HEK293 (cell line): ENCODE measurements around the gene HOXD10.

Experiments used
- CTCF ChIA-PET: fragments of 350-600 bp; formaldehyde crosslinking; extraction: SDS; loops from one replicate; lab custom pipeline; 2021; ENCODE audit warnings: antibody characterized with exemption; lab: Yijun Ruan, JAX
- POLR2A ChIA-PET: fragments of 300-600 bp; formaldehyde crosslinking; extraction: SDS; loops from one replicate; lab custom pipeline; 2020; ENCODE audit warnings: antibody characterized with exemption, inconsistent platforms; lab: Yijun Ruan, JAX
- H3K27ac ChIP-seq: fragments of 200-500 bp; sonication (Bioruptor generic); 2 replicates; pipeline ENCODE4 v1.5.1; 2014; ENCODE audit warnings: low read depth, low read length, control low read depth, inconsistent platforms; ENCODE audit errors: extremely low read depth
- H3K36me3 ChIP-seq, 2 experiments: fragments of 200-500 bp in 1 of 2; sonication (Bioruptor generic) in 1 of 2; 1 replicate in 1 of 2; 2 replicates in 1 of 2; pipeline ENCODE4 v1.5.1; 2014 to 2017; ENCODE audit warnings: inconsistent platforms in 2 of 2, low read length in 2 of 2; ENCODE audit not compliant: control insufficient read depth in 2 of 2, insufficient read depth in 1 of 2
- H3K4me1 ChIP-seq: fragments of 200-500 bp; sonication (Bioruptor generic); 2 replicates; pipeline ENCODE4 v1.5.1; 2014; ENCODE audit warnings: mild to moderate bottlenecking, low read length, inconsistent platforms; ENCODE audit not compliant: control insufficient read depth, insufficient read depth
- H3K4me3 ChIP-seq: 2 replicates; pipeline ENCODE4 v1.5.1; 2011; ENCODE audit warnings: low read depth, mild to moderate bottlenecking, control low read depth, low read length, moderate library complexity
- H3K9me3 ChIP-seq: fragments of 200-500 bp; sonication (Bioruptor generic); 2 replicates; pipeline ENCODE4 v1.5.1; 2014; ENCODE audit warnings: low read depth, low read length, inconsistent platforms; ENCODE audit not compliant: control insufficient read depth, insufficient read depth
- KLF7 ChIP-seq: fragments of 450-650 bp; formaldehyde crosslinking; IDR thresholded peaks from 2 replicates; pipeline ENCODE4 v1.5.1; 2016; ENCODE audit warnings: missing biosample characterization, missing genetic modification characterization, borderline replicate concordance
- SP7 ChIP-seq: fragments of 450-650 bp; formaldehyde crosslinking; IDR thresholded peaks from 2 replicates; pipeline ENCODE4 v1.5.1; 2016; ENCODE audit warnings: missing biosample characterization, missing genetic modification characterization
- TRIM28 ChIP-seq: IDR thresholded peaks from 2 replicates; pipeline ENCODE4 v1.6.1; 2011; ENCODE audit warnings: low read length, control low read depth, borderline replicate concordance
- ZNF121 ChIP-seq: fragments of 450-650 bp; formaldehyde crosslinking; IDR thresholded peaks from 2 replicates; pipeline ENCODE4 v1.5.1; 2016; ENCODE audit warnings: missing biosample characterization, missing genetic modification characterization
- ZNF548 ChIP-seq: fragments of 450-650 bp; formaldehyde crosslinking; IDR thresholded peaks from 2 replicates; pipeline ENCODE4 v1.5.1; 2016; ENCODE audit warnings: missing biosample characterization, missing genetic modification characterization
- TF ChIP-seq, protein P1 (sequence below): fragments of 450-650 bp; formaldehyde crosslinking; IDR thresholded peaks from 2 replicates; pipeline ENCODE4 v1.5.1; 2016; ENCODE audit warnings: missing biosample characterization, missing genetic modification characterization
- TF ChIP-seq, protein P2 (sequence below): fragments of 450-650 bp; formaldehyde crosslinking; IDR thresholded peaks from 2 replicates; pipeline ENCODE4 v1.5.1; 2017; ENCODE audit warnings: missing biosample characterization, missing genetic modification characterization
- TF ChIP-seq, protein P3 (sequence below): fragments of 450-650 bp; formaldehyde crosslinking; IDR thresholded peaks from 2 replicates; pipeline ENCODE4 v1.5.1; 2016; ENCODE audit warnings: missing biosample characterization, missing genetic modification characterization, low read depth

Gene HOXD10

DNA sequence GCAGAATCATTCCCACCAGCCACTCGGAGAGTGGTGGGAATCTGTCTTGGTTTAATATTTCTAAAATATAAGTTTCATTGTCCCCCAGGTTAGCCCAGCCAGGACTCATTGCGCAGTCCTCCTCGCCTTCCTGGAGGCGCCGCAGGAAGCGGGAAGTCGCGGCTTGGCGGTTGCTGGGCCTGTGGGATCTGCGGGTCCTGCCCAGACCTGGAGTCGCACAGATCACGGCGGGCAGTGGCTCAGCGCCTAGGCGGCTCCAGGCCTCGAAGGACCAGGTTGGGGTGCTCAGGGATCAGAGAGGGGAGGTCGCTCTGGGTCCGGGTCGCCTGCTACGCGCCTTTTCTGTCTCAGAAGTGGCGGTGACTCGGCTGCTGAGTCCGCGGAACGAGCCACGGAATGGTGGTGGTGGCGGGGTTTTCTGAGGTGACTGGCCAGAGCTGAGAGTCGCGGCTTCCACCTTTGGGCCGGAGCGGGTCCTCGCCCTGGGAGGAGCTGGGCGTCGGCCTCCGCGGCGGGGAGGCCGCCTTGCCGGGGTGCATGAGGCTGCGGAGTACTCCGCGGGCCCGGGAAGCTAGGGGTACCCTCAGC, 43.2 kb downstream of the HOXD10 start:
- Histone ChIP-seq H3K27ac (no peak overlapping the region; the same call in 1 of the 2 replicates), H3K4me1 (peaks cover 5% of the 10 kb centered on the region; the same call in 1 of the 2 replicates), H3K36me3 (peaks cover 0 to 22% of the 10 kb centered on the region in 2 experiments; a peak in 2 of 3 replicates), H3K4me3 (no peak overlapping the region), H3K9me3 (no peaks in the 10 kb centered on the region)
- TF ChIP-seq ZNF548 (tag by site-specific recombination) (no peak), TRIM28 (no peak), SP7 (tag by site-specific recombination) (no peak), KLF7 (tag by site-specific recombination) (no peak), ZNF121 (tag by site-specific recombination) (no peak)
- TF ChIP-seq, protein P1, sequence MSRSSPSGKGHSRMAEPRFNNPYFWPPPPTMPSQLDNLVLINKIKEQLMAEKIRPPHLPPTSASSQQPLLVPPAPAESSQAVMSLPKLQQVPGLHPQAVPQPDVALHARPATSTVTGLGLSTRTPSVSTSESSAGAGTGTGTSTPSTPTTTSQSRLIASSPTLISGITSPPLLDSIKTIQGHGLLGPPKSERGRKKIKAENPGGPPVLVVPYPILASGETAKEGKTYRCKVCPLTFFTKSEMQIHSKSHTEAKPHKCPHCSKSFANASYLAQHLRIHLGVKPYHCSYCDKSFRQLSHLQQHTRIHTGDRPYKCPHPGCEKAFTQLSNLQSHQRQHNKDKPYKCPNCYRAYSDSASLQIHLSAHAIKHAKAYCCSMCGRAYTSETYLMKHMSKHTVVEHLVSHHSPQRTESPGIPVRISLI = no peak
- TF ChIP-seq, protein P2, sequence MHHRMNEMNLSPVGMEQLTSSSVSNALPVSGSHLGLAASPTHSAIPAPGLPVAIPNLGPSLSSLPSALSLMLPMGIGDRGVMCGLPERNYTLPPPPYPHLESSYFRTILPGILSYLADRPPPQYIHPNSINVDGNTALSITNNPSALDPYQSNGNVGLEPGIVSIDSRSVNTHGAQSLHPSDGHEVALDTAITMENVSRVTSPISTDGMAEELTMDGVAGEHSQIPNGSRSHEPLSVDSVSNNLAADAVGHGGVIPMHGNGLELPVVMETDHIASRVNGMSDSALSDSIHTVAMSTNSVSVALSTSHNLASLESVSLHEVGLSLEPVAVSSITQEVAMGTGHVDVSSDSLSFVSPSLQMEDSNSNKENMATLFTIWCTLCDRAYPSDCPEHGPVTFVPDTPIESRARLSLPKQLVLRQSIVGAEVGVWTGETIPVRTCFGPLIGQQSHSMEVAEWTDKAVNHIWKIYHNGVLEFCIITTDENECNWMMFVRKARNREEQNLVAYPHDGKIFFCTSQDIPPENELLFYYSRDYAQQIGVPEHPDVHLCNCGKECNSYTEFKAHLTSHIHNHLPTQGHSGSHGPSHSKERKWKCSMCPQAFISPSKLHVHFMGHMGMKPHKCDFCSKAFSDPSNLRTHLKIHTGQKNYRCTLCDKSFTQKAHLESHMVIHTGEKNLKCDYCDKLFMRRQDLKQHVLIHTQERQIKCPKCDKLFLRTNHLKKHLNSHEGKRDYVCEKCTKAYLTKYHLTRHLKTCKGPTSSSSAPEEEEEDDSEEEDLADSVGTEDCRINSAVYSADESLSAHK (tag by site-specific recombination) = no peak
- TF ChIP-seq, protein P3, sequence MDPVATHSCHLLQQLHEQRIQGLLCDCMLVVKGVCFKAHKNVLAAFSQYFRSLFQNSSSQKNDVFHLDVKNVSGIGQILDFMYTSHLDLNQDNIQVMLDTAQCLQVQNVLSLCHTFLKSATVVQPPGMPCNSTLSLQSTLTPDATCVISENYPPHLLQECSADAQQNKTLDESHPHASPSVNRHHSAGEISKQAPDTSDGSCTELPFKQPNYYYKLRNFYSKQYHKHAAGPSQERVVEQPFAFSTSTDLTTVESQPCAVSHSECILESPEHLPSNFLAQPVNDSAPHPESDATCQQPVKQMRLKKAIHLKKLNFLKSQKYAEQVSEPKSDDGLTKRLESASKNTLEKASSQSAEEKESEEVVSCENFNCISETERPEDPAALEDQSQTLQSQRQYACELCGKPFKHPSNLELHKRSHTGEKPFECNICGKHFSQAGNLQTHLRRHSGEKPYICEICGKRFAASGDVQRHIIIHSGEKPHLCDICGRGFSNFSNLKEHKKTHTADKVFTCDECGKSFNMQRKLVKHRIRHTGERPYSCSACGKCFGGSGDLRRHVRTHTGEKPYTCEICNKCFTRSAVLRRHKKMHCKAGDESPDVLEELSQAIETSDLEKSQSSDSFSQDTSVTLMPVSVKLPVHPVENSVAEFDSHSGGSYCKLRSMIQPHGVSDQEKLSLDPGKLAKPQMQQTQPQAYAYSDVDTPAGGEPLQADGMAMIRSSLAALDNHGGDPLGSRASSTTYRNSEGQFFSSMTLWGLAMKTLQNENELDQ = no peak
- ChIA-PET CTCF (no interaction called here), POLR2A (no interaction called here)

DNA sequence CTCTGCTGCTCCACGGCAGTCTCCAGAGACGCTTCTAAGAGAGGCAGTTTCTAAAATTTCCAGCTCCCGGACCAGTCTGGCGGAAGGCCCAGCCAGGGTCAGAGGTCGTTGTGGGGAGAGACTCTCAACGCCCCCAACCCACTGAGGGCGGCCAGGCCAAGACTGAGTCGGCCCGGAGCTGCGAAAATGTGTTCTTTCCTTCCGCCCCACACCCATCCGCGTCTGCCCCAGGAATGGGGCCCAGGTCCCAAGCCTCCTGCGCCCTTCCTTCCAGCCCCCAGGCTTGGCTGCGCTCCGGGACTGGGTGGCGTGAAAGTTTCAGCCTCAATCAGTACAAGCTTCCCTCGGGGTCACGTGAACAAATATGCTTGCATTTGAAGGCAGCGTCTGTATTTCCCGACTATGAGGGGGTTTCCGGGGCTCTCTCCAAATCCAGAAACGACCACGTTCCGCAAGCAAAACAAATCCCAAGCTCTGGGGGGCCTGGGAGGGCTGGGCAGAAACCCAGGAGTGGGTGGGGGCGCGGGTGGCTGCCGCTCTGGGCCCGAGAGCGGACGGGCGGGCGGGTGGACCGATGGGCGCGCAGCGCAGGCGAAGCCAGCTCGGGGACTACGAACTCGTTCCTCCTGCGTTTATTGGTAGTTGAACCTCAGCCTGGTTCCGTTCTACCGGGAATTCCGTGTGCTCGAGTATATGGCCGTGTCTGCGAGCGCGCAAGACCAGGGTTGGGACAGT, 43.8 kb downstream of the HOXD10 start:
- H3K36me3 ChIP-seq = peaks cover 0 to 18% of the 10 kb centered on the region in 2 experiments; a peak in 2 of 3 replicates
- ChIA-PET POLR2A (interaction anchor here (1.6 kb wide), 1 partner anchor 9 kb away, joined by 4 read pairs; the partner anchor contains the start of gene HOXD4), CTCF (interaction anchor here (0.7 to 1.8 kb wide), 2 partner anchors 294 to 375 kb away, joined by 3 to 5 read pairs; no protein-coding TSS in a partner anchor)
- H3K27ac ChIP-seq = no peak overlapping the region
- H3K4me1 ChIP-seq = peaks cover 5% of the 10 kb centered on the region; the same call in 1 of the 2 replicates
- no peak overlapping the region for H3K4me3 ChIP-seq
- H3K9me3 ChIP-seq = no peaks in the 10 kb centered on the region
- TF ChIP-seq, protein P1 = no peak
- TF ChIP-seq, protein P2 (tag by site-specific recombination) = 0 out of 2 replicates have a peak, but pooled peaks have one; percentile 43
